Measurements from ENCODE around the gene MAD2L1BP.
"Not testable (repeated sequence)": the region's sequence is repeated elsewhere in the genome, so short reads cannot be mapped to it uniquely, and the experiment has no call there.

The MAD2L1BP gene

DNA sequence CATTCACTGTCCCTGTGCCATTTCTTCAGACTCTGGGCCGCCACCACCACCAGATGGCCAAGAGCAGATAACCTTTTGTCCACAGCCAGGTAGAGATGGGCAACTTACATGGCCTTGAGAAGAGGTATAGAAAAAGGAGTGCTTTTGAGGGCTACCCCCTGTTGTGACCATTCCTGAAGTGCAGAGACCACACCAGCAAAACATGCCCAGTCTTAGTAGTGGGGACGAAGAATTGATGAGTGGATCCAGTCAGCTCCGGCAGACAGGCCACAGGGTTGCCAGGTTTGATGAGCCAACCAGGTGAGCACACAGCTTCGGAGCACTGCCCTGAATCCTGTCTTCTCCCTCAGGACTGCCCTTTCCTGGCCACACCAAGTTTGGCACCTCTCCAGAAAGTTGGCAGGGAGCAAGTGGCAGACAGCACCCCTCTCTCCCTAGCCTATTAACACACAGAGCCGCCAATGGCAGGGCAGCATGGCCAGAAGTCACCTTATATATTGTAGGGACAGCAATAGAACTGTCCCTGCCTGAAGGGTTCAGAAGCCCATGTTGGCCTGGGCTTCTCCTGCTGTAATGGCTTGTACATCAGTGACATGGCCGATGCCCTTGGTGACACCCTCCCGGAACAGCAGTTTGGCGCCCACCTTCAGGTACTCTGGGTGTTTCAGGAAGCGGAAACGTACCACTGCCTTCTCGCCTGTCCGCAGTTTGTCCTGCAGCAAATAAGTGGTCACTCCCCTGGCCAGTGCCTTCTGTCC lies 14.4 kb upstream of the MAD2L1BP start:
- peaks cover 83% of the 10 kb centered on the region for H3K36me3 ChIP-seq (replicated peaks)

DNA sequence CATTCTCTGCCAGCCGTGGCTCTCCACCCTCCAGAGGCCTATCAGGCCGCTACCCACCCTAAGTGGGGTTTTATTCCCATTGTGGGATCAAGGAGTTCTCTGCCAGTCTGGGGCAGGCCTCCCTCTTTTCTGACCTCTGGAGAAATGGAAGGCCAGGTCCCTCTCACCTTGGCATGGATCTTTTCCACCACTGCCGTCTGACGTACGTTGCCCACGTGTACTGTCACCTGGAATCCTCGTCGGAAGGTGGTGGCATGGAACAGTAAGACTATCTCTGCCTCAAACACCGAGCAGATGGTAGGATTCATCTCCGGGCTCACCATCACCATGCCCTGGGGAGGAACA lies 13.8 kb upstream of the MAD2L1BP start:
- H3K27me3 ChIP-seq (ENCODE audit: low read depth): no peaks in the 10 kb centered on the region
- no peak for DNase-seq (ENCODE audit: low spot score in 2 of 2)
- no peaks in the 10 kb centered on the region for H3K9me3 ChIP-seq
- H3K4me1 ChIP-seq: no peaks in the 10 kb centered on the region
- H3K36me3 ChIP-seq (replicated peaks): peaks cover 82% of the 10 kb centered on the region
- in situ Hi-C loops (cut with MboI; ENCODE audit: low sequenced_read_pairs): no loop called here
- H3K4me3 ChIP-seq: no peak overlapping the region

More for the DNA sequence above, 14.4 kb upstream of the MAD2L1BP start:
- DNase-seq (ENCODE audit: low spot score in 2 of 2): no peak
- in situ Hi-C loops (cut with MboI; ENCODE audit: low sequenced_read_pairs): no loop called here
- H3K27me3 ChIP-seq (ENCODE audit: low read depth): no peaks in the 10 kb centered on the region
- H3K4me3 ChIP-seq: no peak overlapping the region
- H3K4me1 ChIP-seq: no peaks in the 10 kb centered on the region
- H3K9me3 ChIP-seq: no peaks in the 10 kb centered on the region

DNA sequence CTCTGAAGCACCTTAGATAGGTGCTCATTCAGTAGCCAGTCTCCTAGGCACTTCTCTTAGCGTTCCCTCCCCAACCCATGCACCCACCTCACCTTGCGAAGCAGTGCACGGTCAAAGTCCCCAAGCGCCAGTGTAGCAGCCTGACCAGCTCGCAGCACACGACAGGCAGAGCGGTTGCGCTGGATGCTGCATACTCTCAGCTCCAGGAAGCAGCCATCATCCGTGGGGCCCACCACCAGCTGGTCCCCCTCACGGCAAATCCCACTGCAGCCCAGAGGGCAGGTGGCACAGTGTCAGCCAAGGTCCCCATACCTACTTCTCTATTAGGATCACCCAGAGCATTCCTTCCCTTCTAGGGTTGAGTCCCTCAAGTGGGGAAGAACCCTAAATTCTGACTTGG lies 13.1 kb upstream of the MAD2L1BP start:
- no peak for DNase-seq (ENCODE audit: low spot score in 2 of 2)
- Histone ChIP-seq H3K36me3 (replicated peaks) (peaks cover 83% of the 10 kb centered on the region), H3K27me3 (ENCODE audit: low read depth) (no peaks in the 10 kb centered on the region), H3K4me3 (no peak overlapping the region), H3K9me3 (no peaks in the 10 kb centered on the region), H3K4me1 (peaks cover 3% of the 10 kb centered on the region; the same call in 1 of the 2 replicates)
- in situ Hi-C loops (cut with MboI; ENCODE audit: low sequenced_read_pairs): no loop called here

DNA sequence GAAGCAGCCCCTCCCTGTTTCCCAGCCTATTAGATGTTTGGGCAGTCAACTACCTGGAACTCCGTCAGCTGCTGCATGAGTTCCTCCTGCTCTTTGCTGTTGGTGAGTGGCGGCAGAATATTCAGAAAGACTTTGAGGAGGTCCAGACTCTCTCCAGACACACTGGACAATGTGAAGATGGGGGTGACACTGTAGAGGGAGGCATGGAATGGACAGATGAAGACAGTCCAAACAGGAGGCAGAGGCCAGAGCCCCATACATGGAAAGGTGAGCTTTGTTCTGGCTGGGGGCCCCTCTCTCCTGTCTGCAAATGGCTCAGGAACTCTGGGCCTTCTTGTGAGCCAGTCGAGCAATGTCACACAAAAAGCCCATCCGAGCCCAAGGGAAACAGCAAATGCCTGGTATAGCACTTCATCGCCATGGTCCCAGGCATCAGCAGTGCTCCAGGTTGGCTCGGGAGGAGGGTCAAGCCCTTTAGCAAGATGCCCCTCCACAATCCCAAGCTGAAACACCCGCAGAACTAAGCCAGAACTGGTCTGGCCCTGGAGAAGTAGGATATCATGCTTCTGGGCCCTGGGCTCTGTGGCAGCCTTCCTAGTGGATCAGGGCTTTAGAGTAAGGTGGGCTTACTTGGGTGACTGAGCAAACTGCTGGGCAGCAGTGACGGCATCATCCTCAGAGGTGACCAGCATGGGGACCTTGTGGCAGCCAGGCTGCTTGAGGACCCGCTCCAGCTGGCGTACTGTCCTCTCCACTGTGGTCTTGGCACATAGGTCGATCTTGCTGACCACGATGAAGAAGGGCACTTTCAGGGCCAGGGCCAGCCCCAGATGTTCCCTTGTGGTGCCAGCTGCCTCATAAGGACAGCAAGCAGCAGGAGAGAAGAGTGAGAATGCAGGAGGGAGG lies 11.5 kb upstream of the MAD2L1BP start:
- no peak for DNase-seq (ENCODE audit: low spot score in 2 of 2)
- Histone ChIP-seq H3K27me3 (ENCODE audit: low read depth) (no peaks in the 10 kb centered on the region), H3K4me3 (no peak overlapping the region), H3K36me3 (replicated peaks) (peaks cover 76% of the 10 kb centered on the region), H3K4me1 (peaks cover 11% of the 10 kb centered on the region), H3K9me3 (no peaks in the 10 kb centered on the region)
- in situ Hi-C loops (cut with MboI; ENCODE audit: low sequenced_read_pairs): no loop called here

DNA sequence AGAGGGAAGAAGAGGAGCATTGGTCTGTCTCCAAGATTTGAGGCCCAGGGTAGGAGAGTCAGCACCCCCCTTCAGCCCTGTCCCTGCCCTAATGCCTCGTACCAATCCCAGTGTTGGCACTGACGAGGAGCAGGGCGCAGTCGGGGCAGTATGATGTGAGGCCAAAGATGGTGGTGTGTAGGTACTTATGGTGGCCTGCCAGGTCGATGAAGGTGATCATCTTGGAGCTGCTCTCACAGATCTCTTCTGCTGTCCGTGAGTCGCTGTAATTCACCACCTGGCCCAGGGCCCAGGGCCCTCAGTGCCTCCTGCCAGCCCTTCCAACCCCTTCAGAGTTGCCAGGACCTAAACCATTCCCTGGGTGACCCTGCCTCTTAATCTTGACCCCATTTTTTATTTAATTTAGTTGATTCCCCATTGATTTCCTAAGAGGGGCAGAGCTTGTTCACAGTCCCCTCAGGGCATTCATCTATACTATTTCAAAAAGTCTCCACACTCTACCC lies 10.8 kb upstream of the MAD2L1BP start:
- in situ Hi-C loops (cut with MboI; ENCODE audit: low sequenced_read_pairs): no loop called here
- Histone ChIP-seq H3K27me3 (ENCODE audit: low read depth) (no peaks in the 10 kb centered on the region), H3K36me3 (replicated peaks) (peaks cover 70% of the 10 kb centered on the region), H3K4me1 (peaks cover 13% of the 10 kb centered on the region), H3K4me3 (no peak overlapping the region), H3K9me3 (no peaks in the 10 kb centered on the region)
- no peak for DNase-seq (ENCODE audit: low spot score in 2 of 2)

DNA sequence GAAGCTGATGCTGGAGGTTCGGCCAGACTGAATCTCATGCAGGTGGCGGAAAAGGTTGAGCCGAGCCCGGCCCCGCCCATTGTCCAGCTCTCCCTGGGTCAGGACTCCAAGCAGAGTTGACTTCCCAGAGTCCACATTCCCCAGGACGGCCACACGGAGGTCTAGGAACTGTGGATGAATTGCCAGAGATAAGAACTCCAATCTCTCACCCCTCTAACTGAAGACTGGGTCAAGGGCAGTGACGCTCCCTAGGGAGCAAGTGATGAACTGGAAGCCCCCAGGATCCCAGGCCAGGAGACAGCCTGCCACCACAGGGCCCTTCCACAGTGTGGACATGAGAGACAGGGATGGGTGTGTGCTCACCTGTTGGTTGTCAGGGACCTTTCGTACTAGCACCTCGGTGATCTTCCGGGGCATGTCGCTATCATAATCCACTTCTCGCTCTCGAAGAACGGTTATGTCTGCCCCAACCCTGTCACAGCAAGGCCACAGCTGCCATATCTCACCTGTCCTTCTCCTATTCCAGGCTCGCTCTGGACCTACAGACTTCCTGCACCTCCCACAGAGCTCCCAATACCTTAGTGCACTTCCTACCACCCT lies 10.1 kb upstream of the MAD2L1BP start:
- H3K9me3 ChIP-seq: no peaks in the 10 kb centered on the region
- peaks cover 67% of the 10 kb centered on the region for H3K36me3 ChIP-seq (replicated peaks)
- H3K4me3 ChIP-seq: no peak overlapping the region
- in situ Hi-C loops (cut with MboI; ENCODE audit: low sequenced_read_pairs): no loop called here
- no peaks in the 10 kb centered on the region for H3K27me3 ChIP-seq (ENCODE audit: low read depth)
- H3K4me1 ChIP-seq: peaks cover 18% of the 10 kb centered on the region
- no peak for DNase-seq (ENCODE audit: low spot score in 2 of 2)

DNA sequence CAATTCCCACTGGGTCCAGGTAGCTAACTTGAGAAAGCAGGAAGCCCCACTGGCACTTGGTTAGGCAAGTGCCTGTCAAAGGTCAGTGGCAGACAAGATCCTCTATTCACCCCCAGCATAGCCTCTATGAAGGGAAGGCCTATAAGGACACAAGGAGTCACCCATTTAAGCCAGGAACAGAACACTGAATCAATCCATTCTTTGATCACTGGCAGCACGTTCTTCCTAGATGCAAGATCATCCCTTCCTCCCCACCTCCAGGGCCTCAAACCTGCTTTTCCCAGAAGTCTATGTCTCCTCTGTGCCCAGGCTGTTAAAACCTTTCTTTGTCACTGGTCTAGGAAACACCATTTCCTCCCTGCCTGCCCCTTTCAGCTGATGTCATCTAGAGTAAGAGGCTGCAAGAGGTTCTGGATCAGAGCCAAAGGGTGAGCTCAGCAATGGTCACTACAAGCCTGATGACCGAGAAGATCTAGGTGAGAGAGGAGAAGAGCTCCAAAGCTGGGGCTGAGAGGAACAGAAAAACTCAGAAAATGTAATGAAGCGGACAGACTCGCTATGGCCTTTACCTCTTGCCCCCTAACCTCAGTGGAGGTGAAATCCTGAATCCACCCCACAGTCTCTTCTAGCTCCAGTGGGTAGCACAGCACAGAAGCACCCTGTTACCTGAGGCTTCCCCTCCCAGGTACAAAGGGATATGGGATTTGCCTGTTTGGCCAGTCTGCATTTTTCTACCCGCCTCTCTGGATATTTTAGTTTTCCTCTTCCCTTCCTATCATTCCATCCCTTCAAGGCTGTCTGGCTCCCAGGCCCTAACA lies 8.4 kb upstream of the MAD2L1BP start:
- H3K27me3 ChIP-seq (ENCODE audit: low read depth): no peaks in the 10 kb centered on the region
- DNase-seq (ENCODE audit: low spot score in 2 of 2): no peak
- peaks cover 50% of the 10 kb centered on the region for H3K36me3 ChIP-seq (replicated peaks)
- peaks cover 18% of the 10 kb centered on the region for H3K4me1 ChIP-seq
- peak overlapping the region; percentile 3; the same call in 1 of the 2 replicates for H3K4me3 ChIP-seq
- in situ Hi-C loops (cut with MboI; ENCODE audit: low sequenced_read_pairs): no loop called here
- H3K9me3 ChIP-seq: no peaks in the 10 kb centered on the region

DNA sequence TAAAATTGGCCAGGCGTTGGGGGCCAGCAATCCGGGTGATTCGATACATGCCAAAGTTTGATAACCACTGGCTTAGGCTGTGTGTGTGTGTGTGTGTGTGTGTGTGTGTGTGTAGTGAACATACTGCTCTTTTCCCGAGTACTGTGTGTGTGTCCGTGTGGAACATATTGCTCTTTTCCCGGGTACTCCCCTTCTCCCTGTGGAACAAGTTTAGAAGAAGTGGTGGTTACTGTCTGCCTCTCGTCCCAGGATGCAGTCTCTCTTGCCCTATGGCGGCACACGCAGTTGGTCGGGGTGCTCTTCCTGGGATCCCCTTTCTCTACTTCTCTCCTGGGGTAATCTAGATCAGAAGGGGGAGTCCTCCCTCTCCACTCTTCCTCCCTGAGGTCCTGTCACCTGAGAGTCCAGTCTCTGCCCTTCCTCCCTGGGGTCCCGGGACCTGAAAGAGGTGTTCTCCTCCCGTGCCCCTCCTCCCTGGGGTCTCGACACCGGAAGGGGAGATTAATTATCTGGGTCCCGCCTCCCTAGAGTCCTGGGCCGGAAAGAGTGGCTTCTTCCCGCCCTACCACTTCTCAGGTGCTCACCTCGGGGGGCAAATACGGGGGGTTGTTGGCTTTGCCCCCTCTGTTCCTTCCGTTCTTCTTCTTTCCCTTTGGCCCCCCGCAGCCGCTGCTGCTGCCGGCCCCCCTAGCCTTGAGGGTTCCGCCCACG lies 7.1 kb upstream of the MAD2L1BP start:
- Histone ChIP-seq H3K9me3 (no peaks in the 10 kb centered on the region), H3K27me3 (ENCODE audit: low read depth) (no peaks in the 10 kb centered on the region), H3K4me1 (peaks cover 18% of the 10 kb centered on the region), H3K4me3 (peak overlapping the region; percentile 72), H3K36me3 (replicated peaks) (peaks cover 36% of the 10 kb centered on the region)
- in situ Hi-C loops (cut with MboI; ENCODE audit: low sequenced_read_pairs): no loop called here
- peak; percentile 50 to 75 for DNase-seq (ENCODE audit: low spot score in 2 of 2)

DNA sequence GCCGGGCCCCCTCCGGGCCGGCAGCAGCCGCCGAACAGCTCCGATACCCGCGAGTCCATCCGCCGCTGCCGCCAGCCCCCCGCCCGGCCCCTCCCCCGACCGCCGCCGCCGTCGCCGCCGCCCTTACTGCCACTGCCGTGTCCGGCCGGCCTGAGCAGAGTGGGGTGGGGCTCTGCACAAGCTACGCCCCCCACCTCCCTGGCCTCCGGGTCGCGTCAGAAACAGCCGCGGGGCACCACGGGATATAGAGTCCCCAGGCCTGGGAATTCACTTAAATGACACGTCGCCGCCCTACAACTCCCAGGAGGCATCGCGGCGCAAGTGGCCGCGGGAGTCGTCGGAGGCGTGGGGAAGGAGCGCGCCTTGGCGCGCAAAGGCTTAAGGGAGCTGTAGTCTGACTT lies 6.5 kb upstream of the MAD2L1BP start, which contains the start of gene GTPBP2:
TSS of gene GTPBP2 (minus strand) at position 161 of the 401 bp plus-strand sequence. CDS start at position 59, 102 bp downstream.
- Histone ChIP-seq H3K27me3 (ENCODE audit: low read depth) (no peaks in the 10 kb centered on the region), H3K4me3 (peak within 1 kb of the TSS; percentile 72), H3K4me1 (peaks cover 18% of the 10 kb centered on the region), H3K9me3 (no peaks in the 10 kb centered on the region), H3K36me3 (replicated peaks) (peaks cover 31% of the 10 kb centered on the region)
- in situ Hi-C loops (cut with MboI; ENCODE audit: low sequenced_read_pairs): no loop called here
- DNase-seq (ENCODE audit: low spot score in 2 of 2): peak; percentile 96 to 99

DNA sequence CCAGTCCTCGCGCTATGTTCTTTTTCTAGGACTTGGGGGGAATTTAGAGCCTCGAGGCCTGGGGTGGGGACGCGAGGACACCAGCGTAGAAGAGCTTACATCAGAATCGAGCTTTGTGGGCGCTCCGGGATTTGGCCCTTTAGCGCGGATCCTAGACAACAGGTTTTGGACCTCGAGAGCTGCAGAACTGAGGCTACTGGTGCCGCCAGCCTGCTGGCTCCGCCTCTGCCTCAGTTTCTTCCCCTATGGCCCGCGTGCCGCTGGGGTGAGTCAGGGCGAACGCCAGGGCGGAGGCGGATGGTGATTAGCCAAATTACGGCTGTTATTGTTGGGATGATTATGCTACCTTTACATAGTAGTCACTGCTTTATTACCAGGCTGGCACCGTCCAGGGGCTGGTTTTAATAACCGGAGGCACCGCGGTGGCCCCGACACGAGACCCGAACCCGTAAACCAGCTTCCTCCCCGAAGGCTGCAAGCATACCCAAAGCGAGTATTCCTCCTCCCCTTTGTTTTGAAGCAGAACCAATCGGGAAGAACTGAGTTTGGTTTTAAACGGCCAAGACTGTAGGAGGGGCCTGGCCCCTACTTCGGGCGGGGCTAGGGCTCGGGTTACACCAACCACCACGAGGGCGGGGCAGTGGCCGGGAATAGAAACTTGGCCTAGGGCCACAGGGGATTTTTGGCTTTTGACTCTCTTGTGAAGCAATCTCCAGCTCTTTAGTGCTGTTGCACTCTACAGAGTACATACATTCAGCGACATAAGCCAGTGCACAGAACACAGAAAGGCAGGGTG lies 5.9 kb upstream of the MAD2L1BP start:
- no peaks in the 10 kb centered on the region for H3K9me3 ChIP-seq
- peak overlapping the region; percentile 72 for H3K4me3 ChIP-seq
- in situ Hi-C loops (cut with MboI; ENCODE audit: low sequenced_read_pairs): no loop called here
- peaks cover 25% of the 10 kb centered on the region for H3K36me3 ChIP-seq (replicated peaks)
- DNase-seq (ENCODE audit: low spot score in 2 of 2): peak; percentile 98 to 99
- peaks cover 18% of the 10 kb centered on the region for H3K4me1 ChIP-seq
- H3K27me3 ChIP-seq (ENCODE audit: low read depth): no peaks in the 10 kb centered on the region

DNA sequence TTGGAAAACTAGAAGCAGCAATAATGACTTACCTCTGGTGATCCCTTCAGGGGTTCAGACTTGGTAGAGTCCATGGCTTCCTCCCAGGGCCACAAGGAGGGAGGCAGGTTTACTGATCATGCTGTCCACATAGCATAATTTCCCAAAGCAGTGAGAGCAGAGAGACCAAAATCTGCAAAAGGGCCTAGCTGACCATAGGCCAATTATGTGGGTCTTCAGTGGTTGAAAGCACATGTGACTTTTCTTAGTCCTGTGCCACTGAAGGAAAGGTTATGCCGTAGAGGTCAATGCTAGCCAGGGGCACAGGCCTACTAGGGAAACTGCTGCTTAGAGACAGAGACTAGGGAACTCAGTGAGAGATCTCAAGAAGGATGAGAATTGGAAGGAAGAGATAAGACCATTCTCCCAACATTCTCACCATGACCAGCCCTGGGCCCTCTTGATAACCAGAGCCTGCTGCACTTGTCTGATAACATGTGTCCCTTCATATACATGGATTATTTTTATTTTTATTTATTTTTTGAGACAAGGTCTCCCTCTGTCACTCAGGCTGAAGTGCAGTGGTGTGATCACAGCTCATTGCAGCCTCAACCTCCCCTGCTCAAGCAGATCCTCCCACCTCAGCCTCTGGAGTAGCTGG lies 4.5 kb upstream of the MAD2L1BP start:
- H3K4me3 ChIP-seq: no peak overlapping the region
- no peaks in the 10 kb centered on the region for H3K9me3 ChIP-seq
- H3K36me3 ChIP-seq (replicated peaks): peaks cover 11% of the 10 kb centered on the region
- no peak for DNase-seq (ENCODE audit: low spot score in 2 of 2)
- H3K27me3 ChIP-seq (ENCODE audit: low read depth): no peaks in the 10 kb centered on the region
- in situ Hi-C loops (cut with MboI; ENCODE audit: low sequenced_read_pairs): no loop called here
- H3K4me1 ChIP-seq: peaks cover 18% of the 10 kb centered on the region

DNA sequence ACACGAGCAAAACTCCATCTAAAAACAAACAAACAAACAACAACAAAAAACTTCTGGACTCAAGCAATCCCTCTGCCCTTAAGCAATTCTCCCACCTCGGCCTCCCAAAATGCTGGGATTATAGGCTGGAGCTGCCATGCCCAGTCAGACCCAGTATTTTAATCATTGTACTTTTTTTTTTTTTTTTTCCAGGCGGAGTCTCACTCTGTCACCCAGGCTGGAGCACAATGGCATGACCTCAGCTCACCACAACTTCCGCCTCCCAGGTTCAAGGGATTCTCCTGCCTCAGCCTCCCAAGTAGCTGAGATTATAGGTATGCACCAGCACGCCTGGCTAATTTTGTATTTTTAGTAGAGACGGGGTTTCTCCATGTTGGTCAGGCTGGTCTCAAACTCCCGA lies 2.6 kb upstream of the MAD2L1BP start:
- in situ Hi-C loops (cut with MboI; ENCODE audit: low sequenced_read_pairs); H3K4me3 ChIP-seq; H3K9me3 ChIP-seq; H3K27me3 ChIP-seq (ENCODE audit: low read depth); DNase-seq (ENCODE audit: low spot score in 2 of 2): not testable (repeated sequence)
- H3K4me1 ChIP-seq: peaks cover 17% of the 10 kb centered on the region
- peaks cover 17% of the 10 kb centered on the region for H3K36me3 ChIP-seq (replicated peaks)
